ENCODE results near the gene OPA1.

DNA sequence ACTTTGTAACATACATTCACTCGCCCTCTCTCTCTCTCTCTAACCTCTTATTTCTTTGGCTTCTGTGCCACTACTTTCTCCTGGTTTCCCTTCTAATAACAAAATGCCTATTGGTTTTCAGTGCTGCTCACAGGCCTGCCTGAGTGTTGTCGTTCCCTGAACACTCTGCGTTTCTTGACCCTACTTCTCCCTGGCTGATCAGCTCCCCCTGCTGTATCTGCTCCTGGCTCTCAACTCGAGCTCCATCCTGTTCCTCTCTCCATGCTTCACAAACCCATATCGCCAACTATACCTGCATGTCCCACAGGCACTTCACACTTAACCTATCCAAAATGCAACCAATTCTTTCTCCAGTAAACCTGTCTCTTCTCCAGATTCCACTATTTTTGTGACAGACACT lies 111.4 kb downstream of the OPA1 start:
- TF ChIP-seq CTCF (IDR thresholded peaks at IDR 0.05): no peak
- no peak for TF ChIP-seq POLR2A (IDR thresholded peaks at IDR 0.05)
